OCI-LY7 (cell line): ENCODE data around the gene ZNF343.

ENCODE experiments used
- CTCF ChIP-seq: fragments of 200-600 bp; sonication (generic); conservative IDR thresholded peaks from 2 replicates; pipeline ENCODE4 v1.5.1; 2014; ENCODE audit warnings: mild to moderate bottlenecking, antibody characterized with exemption, low read length, moderate library complexity, mixed read lengths
- EZH2phosphoT487 ChIP-seq: fragments of 200-600 bp; sonication (generic); IDR thresholded peaks from 2 replicates; pipeline ENCODE4 v1.6.1; 2018; ENCODE audit warnings: low read depth, borderline replicate concordance, mild to moderate bottlenecking, mixed run types, antibody characterized with exemption, low read length, moderate library complexity, mixed read lengths

GRCh38 chr20:2509468-2509781 is 710 bp upstream of the ZNF343 start:
- TF ChIP-seq CTCF (no peak), EZH2phosphoT487 (no peak)
